Spleen (tissue), 7 donors: ENCODE measurements around the gene PHF20.

Source experiments
- POLR2A ChIP-seq, 3 donors: fragments of 450-650 bp; IDR thresholded peaks; one replicate each; pipeline ENCODE4 v1.5.1; 2017; ENCODE audit warnings: antibody characterized with exemption in 3 of 3, mild to moderate bottlenecking in 1 of 3
- POLR2AphosphoS5 ChIP-seq, 3 donors: sonication (generic); formaldehyde crosslinking; IDR thresholded peaks; one replicate each; pipeline ENCODE4 v1.5.1; 2017; ENCODE audit warnings: antibody characterized with exemption in 3 of 3
- TF ChIP-seq, protein P1 (sequence below), 11 experiments: fragments of 200-600 bp in 7 of 11; fragments of 450-650 bp in 4 of 11; sonication (generic) in 4 of 11; IDR thresholded peaks in 8 of 11; conservative IDR thresholded peaks in 3 of 11; 1 replicate in 7 of 11; 2 replicates in 4 of 11; pipeline versions ENCODE4 v1.4.0 to v1.8.0; 2016 to 2021; ENCODE audit warnings: antibody characterized with exemption in 11 of 11, inconsistent platforms in 4 of 11, mild to moderate bottlenecking in 1 of 11
- donor health status: DM: no; HTN: no; CAD: no; lungs with moderate emphysema.
- donor health status: DM: no; HTN: no; CAD: no.
- donor health status: DM: no; HTN: no; CAD: no.

DNA sequence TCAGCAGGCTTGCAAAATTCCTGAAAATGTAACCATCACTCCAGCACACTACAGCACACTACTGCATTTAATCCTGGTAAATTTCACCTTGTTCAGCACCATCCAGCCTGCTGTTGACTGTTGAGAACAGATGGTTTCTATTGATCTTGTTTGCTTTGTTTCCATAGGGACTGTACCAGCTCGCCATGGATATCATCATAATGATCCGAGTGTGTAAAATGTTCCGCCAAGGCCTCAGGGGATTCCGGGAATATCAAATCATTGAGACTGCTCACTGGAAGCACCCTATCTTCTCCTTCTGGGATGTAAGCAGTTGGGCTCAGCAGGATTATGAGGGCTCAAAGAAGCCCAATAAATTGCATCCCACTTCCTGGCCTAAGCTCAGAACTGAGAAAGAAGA lies 200.6 kb downstream of the PHF20 start:
- TF ChIP-seq, protein P1, sequence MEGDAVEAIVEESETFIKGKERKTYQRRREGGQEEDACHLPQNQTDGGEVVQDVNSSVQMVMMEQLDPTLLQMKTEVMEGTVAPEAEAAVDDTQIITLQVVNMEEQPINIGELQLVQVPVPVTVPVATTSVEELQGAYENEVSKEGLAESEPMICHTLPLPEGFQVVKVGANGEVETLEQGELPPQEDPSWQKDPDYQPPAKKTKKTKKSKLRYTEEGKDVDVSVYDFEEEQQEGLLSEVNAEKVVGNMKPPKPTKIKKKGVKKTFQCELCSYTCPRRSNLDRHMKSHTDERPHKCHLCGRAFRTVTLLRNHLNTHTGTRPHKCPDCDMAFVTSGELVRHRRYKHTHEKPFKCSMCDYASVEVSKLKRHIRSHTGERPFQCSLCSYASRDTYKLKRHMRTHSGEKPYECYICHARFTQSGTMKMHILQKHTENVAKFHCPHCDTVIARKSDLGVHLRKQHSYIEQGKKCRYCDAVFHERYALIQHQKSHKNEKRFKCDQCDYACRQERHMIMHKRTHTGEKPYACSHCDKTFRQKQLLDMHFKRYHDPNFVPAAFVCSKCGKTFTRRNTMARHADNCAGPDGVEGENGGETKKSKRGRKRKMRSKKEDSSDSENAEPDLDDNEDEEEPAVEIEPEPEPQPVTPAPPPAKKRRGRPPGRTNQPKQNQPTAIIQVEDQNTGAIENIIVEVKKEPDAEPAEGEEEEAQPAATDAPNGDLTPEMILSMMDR (IDR thresholded peaks at IDR 0.05 in 8 of 11, conservative IDR thresholded peaks at IDR 0.05 in 3 of 11) = no peak
- TF ChIP-seq POLR2AphosphoS5 (IDR thresholded peaks at IDR 0.05) (no peak), POLR2A (IDR thresholded peaks at IDR 0.05) (no peak)
